Activated T-cell treated with anti-CD3 and anti-CD28 coated beads, Interleukin-2, amount 50 U/mL, for 48 hours (primary cell): Measurements from ENCODE around the gene NDUFS8.

ENCODE experiments used
- DNase-seq, 2 experiments: peaks; one replicate each; pipeline ENCODE4 v3.0.0-alpha.2; 2020

Gene NDUFS8

GRCh38 chr11:68016904-68017817 is 13.3 kb upstream of the NDUFS8 start:
- DNase-seq: no peak

DNA sequence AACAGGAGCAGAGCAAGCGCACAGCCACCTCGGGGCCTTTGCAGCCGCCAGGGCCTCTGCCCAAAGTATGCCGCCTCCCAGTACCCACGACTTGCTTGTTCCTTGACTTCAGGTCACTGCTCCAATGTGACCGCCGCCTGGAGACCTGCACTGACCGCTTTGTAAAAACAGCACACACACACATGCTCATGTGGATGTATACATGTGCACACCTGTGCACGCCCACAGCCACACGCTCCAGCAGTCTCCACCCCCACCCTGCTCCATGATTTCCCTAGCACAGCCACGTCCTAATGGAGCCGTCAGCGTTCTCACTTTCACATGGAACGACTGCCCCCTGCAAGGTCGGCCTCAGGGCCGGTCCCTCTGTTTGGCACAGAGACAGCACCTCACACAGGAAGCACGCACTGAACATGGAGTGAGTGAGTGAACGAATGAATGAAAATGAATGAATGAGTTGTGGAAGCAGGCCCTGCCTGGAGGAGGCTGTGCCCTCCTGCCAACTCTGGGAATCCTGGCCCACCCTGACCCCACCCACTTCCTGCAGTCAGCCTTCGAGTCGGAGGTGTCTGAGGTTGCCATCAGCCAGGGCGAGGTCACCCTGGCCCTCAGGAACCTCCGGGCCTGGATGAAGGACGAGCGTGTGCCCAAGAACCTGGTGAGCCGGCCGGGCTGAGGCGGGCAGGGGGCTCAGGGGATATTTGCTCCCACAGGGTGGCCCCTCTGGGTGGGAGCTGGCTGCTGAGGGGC is 12.3 kb upstream of the NDUFS8 start:
- no peak for DNase-seq

GRCh38 chr11:68018730-68019190 is 11.7 kb upstream of the NDUFS8 start:
- DNase-seq: no peak

- DNase-seq: no peak
Measured at GRCh38 chr11:68019486-68019885, 11.0 kb upstream of the NDUFS8 start.

DNA sequence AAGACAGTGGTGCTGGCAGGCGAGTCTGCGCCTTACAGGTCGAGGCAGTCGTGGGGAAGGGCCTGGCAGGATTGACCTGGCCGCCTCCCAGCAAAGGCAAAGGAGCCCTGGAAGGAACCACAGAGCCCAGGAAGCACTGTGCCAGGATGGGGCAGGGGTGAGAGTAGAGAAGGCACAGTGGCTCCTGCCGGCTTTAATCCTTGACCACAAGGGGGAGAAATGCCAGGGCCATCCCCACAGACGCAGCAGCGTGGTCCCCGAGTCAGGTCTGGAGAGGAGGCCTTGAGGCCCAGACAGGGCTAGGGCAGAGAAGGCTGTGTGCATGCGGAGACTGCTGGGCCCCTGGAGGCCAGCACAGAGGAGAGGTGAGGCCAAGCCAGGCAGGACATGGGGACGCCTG is 9.9 kb upstream of the NDUFS8 start:
- no peak for DNase-seq

GRCh38 chr11:68021167-68021787 is 9.2 kb upstream of the NDUFS8 start:
- no peak for DNase-seq

- DNase-seq: no peak
Measured at GRCh38 chr11:68022531-68022930, 8.0 kb upstream of the NDUFS8 start.

DNA sequence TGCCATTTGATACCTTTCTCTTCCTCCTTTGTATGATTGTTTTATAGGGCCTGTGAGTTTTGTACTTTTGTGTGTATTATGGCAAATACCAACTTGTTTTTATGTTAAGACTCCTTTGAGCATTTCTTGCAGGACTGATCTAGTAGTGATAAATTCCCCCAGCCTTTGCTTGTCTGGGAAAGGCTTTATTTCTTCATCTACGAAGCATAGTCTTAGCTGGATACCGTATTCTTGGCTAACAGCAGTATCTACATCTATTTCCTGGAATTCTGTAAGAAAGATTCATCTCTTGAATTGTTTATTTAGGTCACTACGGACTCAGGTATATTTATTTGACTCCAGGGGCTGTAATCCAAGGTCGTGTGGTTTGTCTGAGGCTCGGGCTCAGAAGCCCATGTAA is 6.0 kb upstream of the NDUFS8 start:
- no peak for DNase-seq

GRCh38 chr11:68025047-68025446 is 5.4 kb upstream of the NDUFS8 start:
- DNase-seq: no peak

DNA sequence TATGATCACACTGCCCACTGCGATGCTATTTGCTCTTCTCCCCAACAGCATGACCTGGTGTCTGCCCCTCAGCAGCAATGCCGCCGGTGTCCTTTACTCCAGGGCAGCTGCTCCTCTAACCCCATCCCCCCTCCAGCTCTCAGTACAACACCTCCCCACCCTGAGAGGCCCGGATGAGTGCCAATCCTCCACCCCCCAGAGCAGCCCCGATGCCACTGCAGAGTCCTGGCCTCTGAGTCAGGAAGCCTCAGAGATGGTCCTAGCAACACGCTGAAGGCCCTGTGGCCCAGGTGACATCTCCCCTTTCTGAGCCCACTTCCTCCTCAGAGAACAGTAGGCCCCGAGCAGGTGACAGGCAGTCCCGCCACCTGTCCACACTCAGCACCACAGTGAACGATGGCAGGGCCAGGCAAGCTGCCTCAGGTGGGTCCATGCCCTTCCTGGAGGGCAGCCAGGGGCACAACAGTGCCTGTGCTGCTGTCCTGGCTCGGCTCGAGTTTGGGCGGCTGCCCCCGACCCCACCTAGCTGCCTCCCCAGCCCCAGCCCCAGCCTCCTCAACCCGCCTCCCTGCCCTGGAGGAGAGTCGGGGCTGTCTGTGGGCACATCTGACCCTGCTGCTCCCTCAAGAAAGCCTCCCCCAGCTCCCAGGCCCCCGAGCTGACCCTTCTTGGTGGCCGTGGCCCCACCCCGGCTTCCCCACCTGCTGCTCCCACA is 3.9 kb upstream of the NDUFS8 start:
- no peak for DNase-seq

DNA sequence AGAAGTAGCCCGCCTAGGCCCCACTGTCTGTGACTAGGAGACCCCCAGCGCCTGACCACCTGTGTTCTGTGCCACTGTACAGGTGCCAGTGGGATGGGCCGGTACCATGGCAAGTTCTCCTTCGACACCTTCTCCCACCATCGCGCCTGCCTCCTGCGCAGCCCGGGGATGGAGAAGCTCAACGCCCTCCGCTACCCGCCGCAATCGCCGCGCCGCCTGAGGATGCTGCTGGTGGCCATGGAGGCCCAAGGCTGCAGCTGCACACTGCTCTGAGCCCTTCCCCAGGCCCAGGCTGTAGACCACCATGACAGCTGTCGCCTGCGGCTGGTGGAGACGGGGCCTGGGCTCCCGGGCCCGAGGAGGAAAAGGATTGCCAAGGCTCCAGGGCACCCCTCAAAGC is 2.8 kb upstream of the NDUFS8 start:
- DNase-seq: no peak

DNA sequence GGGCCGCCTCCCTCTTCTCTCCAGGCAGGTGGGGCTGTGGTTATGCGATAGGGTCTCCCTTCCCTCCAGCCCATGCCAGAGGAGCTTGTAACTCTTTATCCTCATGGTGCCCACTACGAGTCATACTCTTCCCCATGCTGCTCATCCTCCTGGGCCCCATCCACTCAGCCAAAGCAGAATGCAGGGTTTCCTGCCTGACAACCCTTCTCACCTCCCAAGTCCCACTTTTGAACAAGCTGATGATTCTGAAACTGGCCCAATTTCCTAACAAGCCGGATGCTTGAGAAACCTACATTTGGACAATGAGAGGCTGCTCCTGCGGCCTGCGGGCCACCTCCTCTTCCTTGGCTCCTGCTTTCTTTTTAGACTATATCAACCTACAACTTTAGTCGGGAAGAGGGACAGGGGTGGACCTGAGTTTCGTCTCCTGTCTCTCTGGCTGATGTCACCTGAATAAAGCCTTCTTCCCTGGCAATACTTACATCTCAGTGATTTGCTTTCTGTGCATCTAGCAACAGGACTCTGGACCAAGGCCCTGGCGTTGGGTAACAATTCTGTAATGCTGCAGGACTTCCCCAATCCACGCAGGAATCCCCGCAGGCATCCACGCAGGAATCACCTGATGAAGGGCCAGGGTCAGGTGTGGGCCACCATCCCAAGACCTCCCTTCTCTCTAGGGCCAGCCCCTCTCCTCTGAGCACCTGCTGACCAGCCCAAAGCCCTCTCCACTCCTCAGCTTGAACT is 1.5 kb upstream of the NDUFS8 start:
- no peak for DNase-seq

DNA sequence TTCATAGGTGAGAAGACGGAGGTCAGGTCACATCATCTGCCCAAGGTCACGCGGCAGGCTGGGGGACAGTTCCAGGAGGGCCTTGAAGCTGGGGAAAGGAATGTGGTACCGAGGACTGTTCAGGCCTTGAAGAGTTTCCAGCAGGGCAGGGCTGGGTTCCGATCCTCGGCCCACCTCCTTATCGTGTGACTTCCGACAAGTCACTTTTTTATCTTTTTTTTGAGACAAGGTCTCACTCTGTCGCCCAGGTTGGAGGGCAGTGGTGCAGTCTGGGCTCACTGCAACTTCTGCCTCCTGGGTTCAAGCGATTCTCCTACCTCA is 623 bp downstream of the NDUFS8 start:
- no peak for DNase-seq

- DNase-seq: no peak
Measured at GRCh38 chr11:68032003-68032402, 1.5 kb downstream of the NDUFS8 start.

DNA sequence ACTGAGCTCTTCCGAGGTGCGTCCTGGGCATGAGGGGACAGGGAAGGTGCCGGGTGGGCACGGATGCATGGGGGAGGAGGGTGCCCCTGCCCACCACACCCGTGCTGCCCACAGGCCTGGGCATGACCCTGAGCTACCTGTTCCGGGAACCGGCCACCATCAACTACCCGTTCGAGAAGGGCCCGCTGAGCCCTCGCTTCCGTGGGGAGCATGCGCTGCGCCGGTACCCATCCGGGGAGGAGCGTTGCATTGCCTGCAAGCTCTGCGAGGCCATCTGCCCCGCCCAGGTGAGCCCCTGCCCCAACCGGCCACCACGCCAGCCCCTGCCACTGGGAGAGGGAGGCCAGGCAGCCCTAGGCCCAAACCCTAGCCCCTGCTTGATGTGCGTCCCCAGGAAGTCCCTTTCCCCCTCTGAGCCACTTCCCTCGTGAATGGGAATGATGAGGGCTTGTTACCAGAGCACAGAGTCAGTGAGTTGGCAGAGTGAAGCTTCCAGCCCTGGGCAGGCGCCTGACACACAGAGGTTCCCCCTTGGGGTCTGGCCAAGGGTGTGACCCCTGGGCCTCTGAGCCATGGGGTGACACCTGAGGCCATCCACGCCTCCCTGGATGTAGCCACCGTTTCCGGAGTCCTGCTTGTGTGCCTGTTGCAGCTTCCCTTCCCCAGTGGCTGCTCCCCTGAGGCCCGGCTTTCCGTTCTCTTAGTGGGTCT is 2.7 kb downstream of the NDUFS8 start:
- no peak for DNase-seq

DNA sequence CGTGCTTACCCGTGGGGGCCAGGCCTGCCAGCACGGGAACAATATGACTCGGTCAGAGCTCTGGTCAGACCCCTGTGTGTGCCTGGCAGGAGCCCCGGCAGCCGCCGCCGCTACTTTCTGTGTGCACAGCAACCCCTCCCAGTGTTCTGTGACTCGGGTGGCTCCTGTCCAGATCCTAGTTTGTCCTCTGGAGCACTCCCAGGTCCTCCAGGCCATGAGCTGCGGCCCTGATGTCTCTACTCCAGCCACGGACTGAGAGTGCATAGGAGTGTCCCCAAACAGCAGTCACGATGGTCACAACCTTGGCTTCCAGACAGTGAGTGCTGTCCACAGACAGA is 3.2 kb downstream of the NDUFS8 start:
- DNase-seq: no peak

DNA sequence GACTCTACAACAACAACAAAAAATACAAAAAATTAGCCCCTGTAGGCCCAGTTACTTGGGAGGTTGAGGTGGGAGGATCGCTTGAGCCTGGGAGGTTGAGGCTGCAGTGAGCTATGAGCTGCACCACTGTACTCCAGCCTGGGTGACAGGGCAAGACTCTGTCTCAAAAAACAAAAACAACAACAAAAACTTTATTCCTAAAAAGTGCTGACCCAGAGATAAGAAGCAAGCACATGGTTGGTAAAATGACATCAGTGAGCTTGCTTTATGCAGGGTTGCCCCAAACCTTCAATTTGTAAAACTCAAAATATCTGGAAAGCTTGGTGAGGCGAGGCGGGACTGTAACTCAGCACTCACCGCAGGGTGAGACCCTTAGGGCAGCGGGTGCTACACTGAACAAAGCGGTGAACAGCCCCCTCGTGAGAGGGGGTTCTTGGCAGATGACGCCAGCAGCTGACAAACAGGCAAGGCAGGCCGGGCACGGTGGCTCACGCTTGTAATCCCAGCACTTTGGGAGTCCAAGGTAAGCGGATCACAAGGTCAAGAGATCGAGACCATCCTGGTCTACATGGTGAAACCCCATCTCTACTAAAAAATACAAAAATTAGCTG is 4.9 kb downstream of the NDUFS8 start:
- DNase-seq: no peak

DNA sequence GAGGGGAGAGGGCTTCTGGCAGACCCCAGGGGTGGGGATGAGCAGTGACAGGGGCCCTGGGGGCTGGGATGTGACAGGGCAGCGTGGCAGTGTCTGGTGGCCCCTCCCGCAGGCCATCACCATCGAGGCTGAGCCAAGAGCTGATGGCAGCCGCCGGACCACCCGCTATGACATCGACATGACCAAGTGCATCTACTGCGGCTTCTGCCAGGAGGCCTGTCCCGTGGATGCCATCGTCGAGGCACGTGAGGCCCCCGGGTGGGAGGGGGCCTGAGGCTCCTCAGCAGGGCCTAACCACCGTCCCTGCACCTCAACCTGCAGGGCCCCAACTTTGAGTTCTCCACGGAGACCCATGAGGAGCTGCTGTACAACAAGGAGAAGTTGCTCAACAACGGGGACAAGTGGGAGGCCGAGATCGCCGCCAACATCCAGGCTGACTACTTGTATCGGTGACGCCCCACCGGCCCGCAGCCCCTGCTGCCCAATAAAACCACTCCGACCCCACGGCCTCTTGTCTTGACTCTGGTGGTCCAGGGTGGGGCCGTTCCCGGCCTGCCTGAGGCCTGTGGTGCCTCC is 5.7 kb downstream of the NDUFS8 start:
- DNase-seq: no peak

- no peak for DNase-seq
Measured at GRCh38 chr11:68036717-68037239, 6.3 kb downstream of the NDUFS8 start.

- DNase-seq: no peak
Measured at GRCh38 chr11:68037411-68038225, 7.1 kb downstream of the NDUFS8 start.
